ENCODE measurements around the gene ZNF850.

The ZNF850 gene

DNA sequence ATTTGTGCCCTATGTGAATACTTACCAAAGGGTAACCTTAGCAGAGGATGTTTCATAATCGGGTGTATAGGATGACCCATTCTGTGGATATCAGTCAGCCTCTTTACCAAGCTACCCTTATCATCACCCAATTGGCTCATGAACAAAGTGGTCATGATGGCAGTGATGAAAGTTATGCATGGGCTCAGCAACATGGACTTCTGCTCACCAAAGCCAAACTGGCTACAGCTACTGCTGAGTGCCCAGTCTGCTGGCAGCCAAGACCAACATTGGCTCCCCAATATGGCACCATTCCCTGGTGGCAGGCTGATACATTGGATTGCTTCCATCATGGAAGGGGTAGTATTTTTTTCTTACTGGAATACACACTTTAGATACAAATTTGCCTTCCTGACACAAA lies 100.2 kb downstream of the ZNF850 start:
- no peak for TF ChIP-seq ZNF274 (IDR thresholded peaks at IDR 0.05; ENCODE audit: low read depth, low read length)
- H3K4me3 ChIP-seq (ENCODE audit: low read length): no peak overlapping the region

DNA sequence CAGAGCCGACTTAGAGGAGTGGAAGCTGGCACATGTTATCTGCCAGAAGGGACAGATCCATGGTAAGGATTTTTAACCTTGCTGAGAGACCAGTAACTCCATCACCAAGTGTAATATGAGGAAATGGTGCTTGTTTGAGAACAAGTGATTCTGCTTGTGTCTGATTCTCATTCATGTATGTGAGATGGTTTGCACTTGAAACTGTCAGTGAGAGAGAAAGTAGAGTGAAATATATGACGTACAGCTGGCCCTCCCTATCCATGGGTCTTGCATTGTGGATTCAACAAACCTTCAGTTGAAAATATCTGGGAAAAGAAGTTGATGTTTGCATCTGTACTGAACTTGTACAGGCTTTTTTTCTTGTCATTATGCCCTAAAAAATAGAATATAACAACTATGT lies 104.0 kb downstream of the ZNF850 start:
- TF ChIP-seq ZNF274 (IDR thresholded peaks at IDR 0.05; ENCODE audit: low read depth, low read length): no peak
- no peak overlapping the region for H3K4me3 ChIP-seq (ENCODE audit: low read length)

DNA sequence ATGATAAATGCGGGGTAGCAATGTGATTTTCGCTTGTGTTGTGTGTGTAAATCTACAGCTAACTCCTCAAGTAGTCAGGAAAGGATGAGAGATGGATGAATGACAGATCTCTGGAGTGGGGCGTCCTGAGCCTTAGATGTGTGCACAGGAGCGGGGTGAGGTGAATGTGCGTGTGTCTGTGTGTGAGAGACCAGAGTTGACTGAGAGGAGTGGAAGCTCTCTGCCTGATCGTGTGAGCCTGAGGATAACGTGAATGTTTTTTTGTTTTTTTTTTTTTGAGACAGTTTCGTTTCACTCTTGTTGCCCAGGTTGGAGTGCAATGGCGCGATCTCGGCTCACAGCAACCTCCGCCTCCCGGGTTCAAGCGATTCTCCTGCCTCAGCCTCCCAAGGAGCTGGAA lies 106.8 kb downstream of the ZNF850 start:
- TF ChIP-seq ZNF274 (IDR thresholded peaks at IDR 0.05; ENCODE audit: low read depth, low read length): no peak
- H3K4me3 ChIP-seq (ENCODE audit: low read length): peak overlapping the region; percentile 87
